Uterus (tissue), 4 donors: Measurements from ENCODE around the gene GFOD2. TPM values are rescaled to one million over a fixed set of nuclear protein-coding genes. Genes with fewer than 3 reads are reported as not detected.
"Not testable (repeated sequence)": the region's sequence is repeated elsewhere in the genome, so short reads cannot be mapped to it uniquely, and the experiment has no call there.

ENCODE experiments used
- DNase-seq, 2 donors: peaks; one replicate each; pipeline ENCODE4 v3.0.0-alpha.2; 2019 to 2020
- H3K27ac ChIP-seq, 2 donors: fragments of 200-600 bp; sonication (generic); 1 replicate in 1 of 2; 2 replicates in 1 of 2; pipeline ENCODE4 v1.5.1; 2016 to 2018
- H3K27me3 ChIP-seq, 2 donors: fragments of 200-600 bp; sonication (generic); one replicate each; pipeline ENCODE4 v1.5.1; 2018 to 2019; ENCODE audit warnings: control low read depth in 1 of 2
- H3K36me3 ChIP-seq, 2 donors: fragments of 200-600 bp; sonication (generic); one replicate each; pipeline ENCODE4 v1.5.1; 2019; ENCODE audit warnings: control low read depth in 1 of 2
- H3K4me1 ChIP-seq, 2 donors: fragments of 200-600 bp; sonication (generic); one replicate each; pipeline ENCODE4 v1.5.1; 2018 to 2019; ENCODE audit warnings: control low read depth in 1 of 2
- H3K4me3 ChIP-seq, 2 donors: fragments of 200-600 bp; sonication (generic); 1 replicate in 1 of 2; 2 replicates in 1 of 2; pipeline ENCODE4 v1.5.1; 2018 to 2019; ENCODE audit warnings: mild to moderate bottlenecking in 1 of 2
- H3K9me3 ChIP-seq, 2 donors: fragments of 200-600 bp; sonication (generic); one replicate each; pipeline ENCODE4 v1.5.1; 2019; ENCODE audit warnings: control low read depth in 1 of 2
- CTCF ChIP-seq, 4 experiments: fragments of 200-600 bp in 2 of 4; fragments of 450-650 bp in 2 of 4; sonication (generic) in 2 of 4; IDR thresholded peaks; one replicate each; pipeline ENCODE4 v1.5.1; 2016 to 2019; ENCODE audit warnings: antibody characterized with exemption in 4 of 4, mild to moderate bottlenecking in 2 of 4, moderate library complexity in 1 of 4
- POLR2A ChIP-seq, 2 donors: fragments of 450-650 bp; IDR thresholded peaks; one replicate each; pipeline ENCODE4 v1.6.1; 2016; ENCODE audit warnings: antibody characterized with exemption in 2 of 2, mild to moderate bottlenecking in 1 of 2, moderate library complexity in 1 of 2
- intact Hi-C: fragments of 100-400 bp; cut with DNase I; formaldehyde crosslinking; loops from one replicate; pipeline ENCODE4 v1.15.1; 2023; ENCODE audit warnings: low total_unique reads
- total RNA-seq, 4 donors: library from RNA; depleted of rRNA in 3 of 4; stranded (reverse); fragments of >200 nt in 3 of 4; gene quantifications; one replicate each; pipeline versions ENCODE4 v1.1.0 to v1.2.4, GENCODE V29; 2014 to 2023
- donor health status: DM: yes; HTN: yes; CAD: no.

Gene GFOD2
- total RNA-seq, 4 donors from 2014 or later, result 11.0 to 28.5 (median 26.3) TPM

- Histone ChIP-seq H3K36me3 (no peaks in the 10 kb centered on the region), H3K27ac (no peak overlapping the region), H3K4me1 (no peaks in the 10 kb centered on the region), H3K27me3 (no peaks in the 10 kb centered on the region), H3K4me3 (no peak overlapping the region), H3K9me3 (no peaks in the 10 kb centered on the region)
- intact Hi-C loops, result no loop called here
- no peak for DNase-seq
- TF ChIP-seq CTCF (IDR thresholded peaks at IDR 0.05) (no peak), POLR2A (IDR thresholded peaks at IDR 0.05) (no peak)
Observed at GRCh38 chr16:67758006-67758405, 38.9 kb upstream of the GFOD2 start.

GRCh38 chr16:67752641-67753040 lies 33.5 kb upstream of the GFOD2 start:
- no peak for TF ChIP-seq CTCF (IDR thresholded peaks at IDR 0.05)
- TF ChIP-seq POLR2A (IDR thresholded peaks at IDR 0.05), result no peak
- Histone ChIP-seq H3K4me3 (no peak overlapping the region), H3K27me3 (no peaks in the 10 kb centered on the region), H3K9me3 (no peaks in the 10 kb centered on the region), H3K27ac (no peak overlapping the region), H3K4me1 (no peaks in the 10 kb centered on the region), H3K36me3 (no peaks in the 10 kb centered on the region)
- intact Hi-C loops, result no loop called here
- DNase-seq, result no peak

- H3K4me1 ChIP-seq, H3K27ac ChIP-seq, DNase-seq: not testable (repeated sequence)
Observed at GRCh38 chr16:67751331-67751730, 32.2 kb upstream of the GFOD2 start.

GRCh38 chr16:67750466-67750865 lies 31.4 kb upstream of the GFOD2 start:
- no peaks in the 10 kb centered on the region for H3K9me3 ChIP-seq
- H3K27ac ChIP-seq, result no peak overlapping the region
- DNase-seq, result no peak
- intact Hi-C loops, result no loop called here
- no peaks in the 10 kb centered on the region for H3K27me3 ChIP-seq
- H3K4me1 ChIP-seq, result no peaks in the 10 kb centered on the region
- TF ChIP-seq POLR2A (IDR thresholded peaks at IDR 0.05), result no peak
- TF ChIP-seq CTCF (IDR thresholded peaks at IDR 0.05), result no peak
- no peaks in the 10 kb centered on the region for H3K36me3 ChIP-seq
- H3K4me3 ChIP-seq, result no peak overlapping the region

More at GRCh38 chr16:67751331-67751730, 32.2 kb upstream of the GFOD2 start:
- intact Hi-C loops, H3K9me3 ChIP-seq, H3K27me3 ChIP-seq, H3K36me3 ChIP-seq, H3K4me3 ChIP-seq: not testable (repeated sequence)

- H3K27ac ChIP-seq, result no peak overlapping the region
- no peak overlapping the region for H3K4me3 ChIP-seq
- no peaks in the 10 kb centered on the region for H3K27me3 ChIP-seq
- H3K4me1 ChIP-seq, result no peaks in the 10 kb centered on the region
- no peaks in the 10 kb centered on the region for H3K36me3 ChIP-seq
- no peak for TF ChIP-seq CTCF (IDR thresholded peaks at IDR 0.05)
- TF ChIP-seq POLR2A (IDR thresholded peaks at IDR 0.05), result no peak
- DNase-seq, result no peak
- intact Hi-C loops, result no loop called here
- H3K9me3 ChIP-seq, result no peaks in the 10 kb centered on the region
Observed at GRCh38 chr16:67749436-67750078, 30.4 kb upstream of the GFOD2 start.

- Histone ChIP-seq H3K4me1 (no peaks in the 10 kb centered on the region), H3K9me3 (no peaks in the 10 kb centered on the region), H3K4me3 (no peak overlapping the region), H3K27ac (no peak overlapping the region), H3K27me3 (no peaks in the 10 kb centered on the region), H3K36me3 (no peaks in the 10 kb centered on the region)
- DNase-seq, result no peak
- TF ChIP-seq POLR2A (IDR thresholded peaks at IDR 0.05), result no peak
- intact Hi-C loops, result no loop called here
Observed at GRCh38 chr16:67748834-67749233, 29.7 kb upstream of the GFOD2 start.
